H1 (cell line): Measurements from ENCODE around the gene HDAC11. TPM values are rescaled to one million over a fixed set of nuclear protein-coding genes. Genes with fewer than 3 reads are reported as not detected.
"Not testable (repeated sequence)": the region's sequence is repeated elsewhere in the genome, so short reads cannot be mapped to it uniquely, and the experiment has no call there.

Source experiments
- CTCF ChIA-PET: fragments of 300-600 bp; sonication (Branson Sonifier 250); formaldehyde crosslinking; loops from one replicate; lab custom pipeline; 2021; ENCODE audit not compliant: partially characterized antibody; lab: Charles Lee
- POLR2A ChIA-PET: fragments of 300-600 bp; sonication (Branson Sonifier 250); formaldehyde crosslinking; loops from one replicate; lab custom pipeline; 2021; ENCODE audit warnings: inconsistent platforms; ENCODE audit not compliant: partially characterized antibody; lab: Charles Lee
- DNase-seq, 2 experiments: peaks; one replicate each; pipeline versions ENCODE4 v3.0.0 to v3.0.0-alpha.2; 2010 to 2022; ENCODE audit warnings: low spot score in 2 of 2, low read depth in 1 of 2, mixed read lengths in 1 of 2
- FAIRE-seq: peaks from 2 replicates; lab custom pipeline; 2011; peaks lifted over from hg19 to GRCh38; lab: Jason Lieb, UNC
- H2AFZ ChIP-seq: 2 replicates; pipeline ENCODE4 v1.8.1; 2012; ENCODE audit warnings: low read length, inconsistent platforms
- H2AK5ac ChIP-seq: 2 replicates; pipeline ENCODE4 v1.6.1; 2013; ENCODE audit warnings: low read depth, low read length
- H2BK120ac ChIP-seq: replicated peaks from 2 replicates; pipeline ENCODE3; 2013; ENCODE audit warnings: low read depth, low read length, inconsistent platforms
- H2BK12ac ChIP-seq: 2 replicates; pipeline ENCODE4 v1.6.1; 2013; ENCODE audit warnings: low read depth, low read length
- H2BK15ac ChIP-seq: 2 replicates; pipeline ENCODE4 v1.6.1; 2013; ENCODE audit warnings: low read length
- H2BK20ac ChIP-seq: 2 replicates; pipeline ENCODE4 v1.6.1; 2013; ENCODE audit warnings: low read length
- H2BK5ac ChIP-seq: 2 replicates; pipeline ENCODE4 v1.6.1; 2013; ENCODE audit warnings: low read depth, low read length
- H3K14ac ChIP-seq: 2 replicates; pipeline ENCODE4 v1.6.1; 2013; ENCODE audit warnings: inconsistent platforms; ENCODE audit not compliant: insufficient read length
- H3K18ac ChIP-seq: 2 replicates; pipeline ENCODE4 v1.6.1; 2013; ENCODE audit warnings: low read length; ENCODE audit errors: extremely low read depth
- H3K23ac ChIP-seq: 2 replicates; pipeline ENCODE4 v1.6.1; 2013; ENCODE audit warnings: inconsistent platforms; ENCODE audit not compliant: insufficient read length
- H3K23me2 ChIP-seq: 2 replicates; pipeline ENCODE4 v1.6.1; 2013; ENCODE audit warnings: low read depth, low read length
- H3K27ac ChIP-seq: 2 replicates; pipeline ENCODE4 v1.6.1; 2011; ENCODE audit warnings: low read depth, low read length, inconsistent platforms
- H3K27me3 ChIP-seq, 4 experiments: replicated peaks in 1 of 4; 1 replicate in 1 of 4; 2 replicates in 3 of 4; pipeline versions ENCODE4 v1.6.1 to v1.8.1; 2011 to 2013; ENCODE audit warnings: low read length in 3 of 4, mild to moderate bottlenecking in 3 of 4, inconsistent platforms in 2 of 4, mixed read lengths in 2 of 4, moderate library complexity in 1 of 4; ENCODE audit not compliant: control insufficient read depth in 3 of 4, insufficient read depth in 3 of 4; ENCODE audit errors: extremely low read depth in 1 of 4
- H3K36me3 ChIP-seq, 4 experiments: 2 replicates each; pipeline versions ENCODE4 v1.6.1 to v1.8.1; 2011 to 2013; ENCODE audit warnings: mild to moderate bottlenecking in 4 of 4, low read length in 3 of 4, moderate library complexity in 2 of 4, control low read depth in 1 of 4, inconsistent platforms in 1 of 4; ENCODE audit not compliant: insufficient read depth in 4 of 4, control insufficient read depth in 2 of 4
- H3K4ac ChIP-seq: replicated peaks from 2 replicates; pipeline ENCODE3; 2013; ENCODE audit warnings: low read length, low read depth, mixed read lengths, inconsistent platforms; ENCODE audit not compliant: insufficient read length
- H3K4me1 ChIP-seq, 4 experiments: replicated peaks in 1 of 4; 1 replicate in 1 of 4; 2 replicates in 3 of 4; pipeline versions ENCODE4 v1.6.1 to v1.8.1; 2011 to 2013; ENCODE audit warnings: low read length in 3 of 4, inconsistent platforms in 2 of 4, mixed read lengths in 1 of 4; ENCODE audit not compliant: insufficient read depth in 4 of 4, control insufficient read depth in 3 of 4
- H3K4me2 ChIP-seq, 2 experiments: 2 replicates each; pipeline versions ENCODE4 v1.6.1 to v1.8.1; 2011 to 2013; ENCODE audit warnings: low read depth in 2 of 2, low read length in 2 of 2, control low read depth in 1 of 2, inconsistent platforms in 1 of 2, mild to moderate bottlenecking in 1 of 2; ENCODE audit not compliant: insufficient read depth in 1 of 2
- H3K4me3 ChIP-seq, 4 experiments: fragments of 200-600, 300-600 bp in 1 of 4; sonication (generic), shearing (Covaris generic), sonication (Bioruptor Twin) in 1 of 4; 2 replicates each; pipeline versions ENCODE4 v1.5.1 to v1.8.1; 2011 to 2016; ENCODE audit warnings: low read length in 4 of 4, low read depth in 3 of 4, control low read depth in 2 of 4, inconsistent platforms in 2 of 4, mild to moderate bottlenecking in 2 of 4, mixed read lengths in 1 of 4, moderate library complexity in 1 of 4; ENCODE audit not compliant: insufficient read depth in 2 of 4; ENCODE audit errors: extremely low read depth in 1 of 4
- H3K56ac ChIP-seq: replicated peaks from 2 replicates; pipeline ENCODE3; 2013; ENCODE audit warnings: low read depth, mild to moderate bottlenecking, mixed read lengths, low read length, inconsistent platforms; ENCODE audit not compliant: insufficient read length
- H3K79me1 ChIP-seq: 2 replicates; pipeline ENCODE4 v1.6.1; 2013; ENCODE audit warnings: low read depth, low read length, control low read depth
- H3K79me2 ChIP-seq, 2 experiments: 2 replicates each; pipeline versions ENCODE4 v1.6.1 to v1.8.1; 2012 to 2013; ENCODE audit warnings: low read length in 2 of 2, mild to moderate bottlenecking in 2 of 2, inconsistent platforms in 1 of 2; ENCODE audit not compliant: insufficient read depth in 2 of 2, control insufficient read depth in 1 of 2
- H3K9ac ChIP-seq, 4 experiments: replicated peaks in 1 of 4; 1 replicate in 1 of 4; 2 replicates in 3 of 4; pipeline versions ENCODE4 v1.6.1 to v1.8.1; 2011 to 2013; ENCODE audit warnings: low read depth in 3 of 4, low read length in 3 of 4, control low read depth in 2 of 4, mild to moderate bottlenecking in 2 of 4, moderate library complexity in 2 of 4, inconsistent platforms in 1 of 4; ENCODE audit errors: extremely low read depth in 1 of 4
- H3K9me3 ChIP-seq, 2 experiments: 2 replicates each; pipeline versions ENCODE4 v1.6.1 to v1.8.1; 2012 to 2013; ENCODE audit warnings: mild to moderate bottlenecking in 2 of 2, moderate library complexity in 2 of 2, control low read depth in 1 of 2, inconsistent platforms in 1 of 2, low read depth in 1 of 2, low read length in 1 of 2, mixed read lengths in 1 of 2; ENCODE audit not compliant: insufficient read depth in 2 of 2
- H4K20me1 ChIP-seq, 2 experiments: replicated peaks in 1 of 2; 2 replicates each; pipeline versions ENCODE3 to v1.8.1; 2011 to 2013; ENCODE audit warnings: inconsistent platforms in 2 of 2, low read length in 2 of 2, mild to moderate bottlenecking in 1 of 2; ENCODE audit not compliant: insufficient read depth in 2 of 2, control insufficient read depth in 1 of 2
- H4K5ac ChIP-seq: 2 replicates; pipeline ENCODE4 v1.6.1; 2013; ENCODE audit warnings: low read length, low read depth, mixed read lengths, inconsistent platforms; ENCODE audit not compliant: insufficient read length
- H4K8ac ChIP-seq: 2 replicates; pipeline ENCODE4 v1.8.0; 2013; ENCODE audit warnings: mild to moderate bottlenecking, moderate library complexity, low read length, inconsistent platforms; ENCODE audit not compliant: insufficient read depth; ENCODE audit errors: extremely low read depth
- H4K91ac ChIP-seq: replicated peaks from 2 replicates; pipeline ENCODE3; 2013; ENCODE audit warnings: low read length, mixed read lengths, inconsistent platforms; ENCODE audit not compliant: insufficient read length
- WGBS, 2 experiments: shearing (Covaris generic) in 1 of 2; methylation state at CpG; one replicate each; pipeline versions ENCODE4 v1.1.6 to v1.1.7; 2013 to 2015; ENCODE audit warnings: low lambda C conversion rate in 2 of 2, mixed read lengths in 2 of 2, inconsistent platforms in 1 of 2, low coverage in 1 of 2, missing lambda C conversion rate in 1 of 2; ENCODE audit not compliant: insufficient replicate concordance in 2 of 2, insufficient coverage in 1 of 2, insufficient read length in 1 of 2; ENCODE audit errors: extremely low coverage in 1 of 2, missing lambda C conversion rate in 1 of 2; 5-methylcytosine and 5-hydroxymethylcytosine counted together
- polyA plus RNA-seq, 7 experiments: library from polyadenylated mRNA; depleted of rRNA in 3 of 7; stranded (reverse) in 5 of 7; unstranded in 2 of 7; fragments of >200 nt in 5 of 7; fragments of 200-250 nt in 2 of 7; gene quantifications; 1 replicate in 5 of 7; 2 replicates in 1 of 7; 4 replicates in 1 of 7; pipeline versions ENCODE4 v1.2.1 to v1.2.3, GENCODE V29; 2011 to 2013; ENCODE audit warnings: missing spikeins in 2 of 7, mixed read lengths in 2 of 7
- total RNA-seq: library from RNA; stranded (reverse); fragmentation: NEBNext Ultra II Directional; extraction: Animal tissue kit (Norgen Biotek cat#: 25700); gene quantifications from 2 replicates; pipeline ENCODE4 v1.2.1, GENCODE V29; 2021

The HDAC11 gene
- total and polyA plus RNA-seq, 2 of the 8 experiments (the other 6 are each of a cell fraction or from before 2014, with no cell fraction given), result 6.8 to 7.4 TPM

GRCh38 chr3:13521749-13522148 lies 41.6 kb downstream of the HDAC11 start:
- H3K18ac ChIP-seq, H2BK15ac ChIP-seq, H3K9me3 ChIP-seq, H3K14ac ChIP-seq, H3K23ac ChIP-seq, H2AK5ac ChIP-seq, H3K23me2 ChIP-seq, H3K79me2 ChIP-seq, H3K4ac ChIP-seq, FAIRE-seq, POLR2A ChIA-PET, H2BK5ac ChIP-seq, H4K5ac ChIP-seq, H4K91ac ChIP-seq, H2BK12ac ChIP-seq, H2BK120ac ChIP-seq, H2BK20ac ChIP-seq, H3K27ac ChIP-seq, H4K8ac ChIP-seq, H3K27me3 ChIP-seq, H3K79me1 ChIP-seq, H3K4me2 ChIP-seq, DNase-seq, H3K36me3 ChIP-seq, H3K56ac ChIP-seq, H4K20me1 ChIP-seq, H2AFZ ChIP-seq, H3K4me3 ChIP-seq, H3K9ac ChIP-seq: not testable (repeated sequence)
- peaks cover 0 to 10% (median 8%) of the 10 kb centered on the region in 4 experiments; a peak in 6 of 7 replicates for H3K4me1 ChIP-seq
- CTCF ChIA-PET, result interaction anchor here (0.9 to 51.2 kb wide), 5 partner anchors 10 to 127 kb away, joined by 3 to 856 read pairs (median 10); no protein-coding TSS in a partner anchor
- WGBS, 2 experiments, result 93% methylated on average over 2 of the region's 2 CpGs; no CpG with 5 or more reads in 1 of the 2 experiments
